ENCODE measurements around the gene CRADD. TPM values are rescaled to one million over a fixed set of nuclear protein-coding genes. Genes with fewer than 3 reads are reported as not detected.
A peak's percentile ranks its signal among the peaks of the same experiment; 100 is the strongest.
"Not testable (repeated sequence)": the region's sequence is repeated elsewhere in the genome, so short reads cannot be mapped to it uniquely, and the experiment has no call there.

The CRADD gene
- total RNA-seq, 1 donor from 2014 or later, result 39.5 TPM

- DNase-seq, result no peak
Measured at GRCh38 chr12:93904124-93904523, 226.9 kb downstream of the CRADD start.

GRCh38 chr12:93908264-93908663 lies 231.1 kb downstream of the CRADD start:
- DNase-seq, result no peak

GRCh38 chr12:93908846-93909567 lies 231.8 kb downstream of the CRADD start:
- DNase-seq, result no peak

GRCh38 chr12:93911396-93911795 lies 234.2 kb downstream of the CRADD start:
- DNase-seq, result no peak

GRCh38 chr12:93912086-93912733 lies 235.0 kb downstream of the CRADD start:
- DNase-seq, result no peak

- no peak for DNase-seq
Measured at GRCh38 chr12:93913845-93914244, 236.7 kb downstream of the CRADD start.

GRCh38 chr12:93914281-93914680 lies 237.1 kb downstream of the CRADD start:
- no peak for DNase-seq

GRCh38 chr12:93915411-93915810 lies 238.2 kb downstream of the CRADD start:
- no peak for DNase-seq

- no peak for DNase-seq
Measured at GRCh38 chr12:93916402-93916801, 239.2 kb downstream of the CRADD start.

- DNase-seq, result peak; percentile 17
Measured at GRCh38 chr12:93918262-93918661, 241.1 kb downstream of the CRADD start.

- DNase-seq, result no peak
Measured at GRCh38 chr12:93918900-93919299, 241.7 kb downstream of the CRADD start.

GRCh38 chr12:93921521-93921920 lies 244.3 kb downstream of the CRADD start:
- no peak for DNase-seq

- no peak for DNase-seq
Measured at GRCh38 chr12:93922583-93923006, 245.4 kb downstream of the CRADD start.

GRCh38 chr12:93924367-93924766 lies 247.2 kb downstream of the CRADD start:
- DNase-seq, result no peak

GRCh38 chr12:93925585-93926205 lies 248.5 kb downstream of the CRADD start:
- no peak for DNase-seq

GRCh38 chr12:93926237-93926636 lies 249.1 kb downstream of the CRADD start:
- DNase-seq, result no peak

GRCh38 chr12:93929081-93929480 lies 251.9 kb downstream of the CRADD start:
- DNase-seq, result not testable (repeated sequence)

GRCh38 chr12:93937812-93938211 lies 260.6 kb downstream of the CRADD start:
- no peak for DNase-seq

- DNase-seq, result no peak
Measured at GRCh38 chr12:93938317-93938716, 261.1 kb downstream of the CRADD start.

GRCh38 chr12:93938931-93939330 lies 261.8 kb downstream of the CRADD start:
- DNase-seq, result no peak

GRCh38 chr12:93939641-93940325 lies 262.6 kb downstream of the CRADD start:
- no peak for DNase-seq

GRCh38 chr12:93943780-93944179 lies 266.6 kb downstream of the CRADD start:
- DNase-seq, result no peak

GRCh38 chr12:93944201-93944600 lies 267.0 kb downstream of the CRADD start:
- DNase-seq, result no peak

All from tongue (tissue), 2 donors.